Measurements from ENCODE around the gene MRM2.

MRM2 gene

GRCh38 chr7:2210551-2211258 is 31.3 kb downstream of the MRM2 start:
- no peak for TF ChIP-seq CTCF (IDR thresholded peaks at IDR 0.05; ENCODE audit: low read depth, low read length)
- no peak overlapping the region for H3K4me3 ChIP-seq (ENCODE audit: low read depth, low read length)

DNA sequence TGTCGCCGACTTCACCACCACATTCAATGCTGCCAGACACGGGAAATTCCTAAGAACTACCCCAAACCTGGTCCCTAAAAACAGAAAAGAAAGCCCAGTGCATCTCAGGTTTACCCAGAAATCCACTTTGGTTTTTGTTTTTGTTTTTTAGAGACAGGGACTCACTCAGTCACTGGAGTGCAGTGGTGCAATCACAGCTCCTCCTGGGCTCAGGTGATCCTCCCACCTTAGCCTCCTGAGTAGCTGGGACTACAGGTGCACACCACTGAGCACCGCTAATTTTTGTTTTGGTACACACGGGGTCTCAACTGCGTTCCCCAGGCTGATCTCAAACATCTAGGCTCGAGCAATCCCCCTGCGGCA is 32.1 kb downstream of the MRM2 start:
- no peak overlapping the region for H3K4me3 ChIP-seq (ENCODE audit: low read depth, low read length)
- no peak for TF ChIP-seq CTCF (IDR thresholded peaks at IDR 0.05; ENCODE audit: low read depth, low read length)

GRCh38 chr7:2209146-2209960 is 32.7 kb downstream of the MRM2 start:
- peak; percentile 82 for TF ChIP-seq CTCF (IDR thresholded peaks at IDR 0.05; ENCODE audit: low read depth, low read length)
- no peak overlapping the region for H3K4me3 ChIP-seq (ENCODE audit: low read depth, low read length)

DNA sequence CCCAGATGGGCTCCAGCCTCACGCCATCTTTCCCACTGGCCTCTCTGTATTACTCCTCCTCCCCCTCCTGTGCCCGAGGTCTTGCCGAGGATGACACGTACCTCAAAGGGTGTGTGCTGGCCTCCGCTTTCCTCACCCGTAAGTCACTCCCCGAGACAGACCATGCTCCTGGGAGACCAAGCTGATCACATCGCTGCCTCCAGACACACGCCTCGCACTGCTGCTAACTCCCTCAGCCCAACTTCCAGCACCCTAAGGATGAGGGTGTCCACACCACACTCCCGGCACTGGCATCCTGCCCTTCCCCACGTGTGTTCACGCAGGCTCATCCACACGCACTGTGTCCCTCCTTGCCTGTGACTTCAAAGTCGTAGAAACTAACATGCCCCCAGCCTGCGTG is 33.3 kb downstream of the MRM2 start:
- no peak overlapping the region for H3K4me3 ChIP-seq (ENCODE audit: low read depth, low read length)
- no peak for TF ChIP-seq CTCF (IDR thresholded peaks at IDR 0.05; ENCODE audit: low read depth, low read length)

DNA sequence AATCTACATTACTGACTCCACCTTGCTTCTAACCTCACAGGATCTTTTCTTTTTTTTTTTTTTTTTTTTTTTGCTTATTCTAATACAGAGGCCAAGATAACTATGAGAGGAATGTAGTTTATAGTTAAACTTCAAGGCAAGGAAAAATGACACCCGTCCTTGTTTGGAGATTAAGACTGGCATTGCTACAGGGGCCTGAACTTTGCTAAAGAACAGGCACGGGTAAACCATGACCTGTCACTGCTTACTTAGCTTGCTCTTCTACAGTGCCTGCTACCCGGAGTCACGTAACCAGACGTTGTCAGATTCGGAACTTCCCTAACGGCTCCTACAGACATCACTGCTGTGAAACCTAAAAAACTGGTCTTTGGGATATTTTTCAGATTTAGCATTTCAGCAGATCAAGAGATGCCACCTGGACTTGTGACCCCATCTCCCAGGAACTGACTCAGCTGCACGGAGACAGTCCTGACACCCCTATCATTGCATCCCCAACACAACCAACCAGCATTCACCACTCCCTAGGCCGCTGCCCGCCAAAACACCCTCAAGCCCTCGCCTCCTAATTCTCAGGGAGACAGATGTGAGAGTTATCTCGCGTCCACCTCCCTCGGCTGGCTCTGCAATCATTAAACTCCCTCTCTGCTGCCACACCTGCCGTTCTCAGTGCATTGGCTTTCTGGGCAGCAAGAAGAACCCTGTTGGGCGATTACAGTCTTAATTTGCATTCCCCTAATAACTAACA is 36.8 kb downstream of the MRM2 start:
- no peak overlapping the region for H3K4me3 ChIP-seq (ENCODE audit: low read depth, low read length)
- TF ChIP-seq CTCF (IDR thresholded peaks at IDR 0.05; ENCODE audit: low read depth, low read length) = no peak

- H3K4me3 ChIP-seq (ENCODE audit: low read depth, low read length) = no peak overlapping the region
- TF ChIP-seq CTCF (IDR thresholded peaks at IDR 0.05; ENCODE audit: low read depth, low read length) = no peak
These were observed 37.6 kb downstream of the MRM2 start for GRCh38 chr7:2204446-2204845.
